ENCODE data around the gene SRI. TPM values are rescaled to one million over a fixed set of nuclear protein-coding genes. Genes with fewer than 3 reads are reported as not detected.
A peak's percentile ranks its signal among the peaks of the same experiment; 100 is the strongest.
"Not testable (repeated sequence)": the region's sequence is repeated elsewhere in the genome, so short reads cannot be mapped to it uniquely, and the experiment has no call there.

The SRI gene, protein sequence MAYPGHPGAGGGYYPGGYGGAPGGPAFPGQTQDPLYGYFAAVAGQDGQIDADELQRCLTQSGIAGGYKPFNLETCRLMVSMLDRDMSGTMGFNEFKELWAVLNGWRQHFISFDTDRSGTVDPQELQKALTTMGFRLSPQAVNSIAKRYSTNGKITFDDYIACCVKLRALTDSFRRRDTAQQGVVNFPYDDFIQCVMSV
- total RNA-seq, result 82.5 TPM
- long read RNA-seq, transcript SRI-201 (8 exons, 2,010 nt), result major isoform, 102 of 104 reads
- long read RNA-seq, partial matches to known transcripts, result 0 of 104 reads
- long read RNA-seq, other reads (novel, unspliced or antisense), result 2 of 104 reads

- DNase-seq (peak; percentile 93), ATAC-seq (ENCODE audit: poor library complexity) (peak; percentile 100)
- intact Hi-C loops (cut with DNase I), result no loop called here
Observed at GRCh38 chr7:88219781-88220747, at the start of gene SRI. Gene SRI, minus strand, starts transcription at chr7:88220038. Its CDS starts 12 bp downstream, at chr7:88220026.

DNA sequence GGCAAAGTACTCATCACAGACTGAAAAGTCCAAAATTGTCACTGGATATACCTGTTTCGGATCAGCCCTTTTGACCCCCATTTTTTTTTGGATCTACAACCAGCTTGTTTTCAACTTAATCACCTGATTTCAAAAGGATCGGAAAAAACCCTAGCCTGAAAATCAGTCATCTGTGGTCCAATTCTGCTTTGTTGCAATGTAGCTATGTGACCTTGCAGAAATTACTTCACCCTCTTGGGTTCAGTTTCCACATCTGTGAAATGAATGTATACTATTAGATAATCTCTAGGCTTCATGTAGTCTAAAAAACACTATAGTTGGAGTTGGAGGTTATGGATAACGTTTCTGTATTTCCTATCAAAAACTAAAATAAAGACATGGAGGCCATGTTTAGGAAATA lies 49.7 kb upstream of the SRI start:
- DNase-seq (no peak), ATAC-seq (ENCODE audit: poor library complexity) (no peak)
- intact Hi-C loops (cut with DNase I), result no loop called here

- ATAC-seq (ENCODE audit: poor library complexity) (peak; percentile 71), DNase-seq (no peak)
- intact Hi-C loops (cut with DNase I), result no loop called here
Observed at GRCh38 chr7:88268858-88269257, 49.0 kb upstream of the SRI start.

DNA sequence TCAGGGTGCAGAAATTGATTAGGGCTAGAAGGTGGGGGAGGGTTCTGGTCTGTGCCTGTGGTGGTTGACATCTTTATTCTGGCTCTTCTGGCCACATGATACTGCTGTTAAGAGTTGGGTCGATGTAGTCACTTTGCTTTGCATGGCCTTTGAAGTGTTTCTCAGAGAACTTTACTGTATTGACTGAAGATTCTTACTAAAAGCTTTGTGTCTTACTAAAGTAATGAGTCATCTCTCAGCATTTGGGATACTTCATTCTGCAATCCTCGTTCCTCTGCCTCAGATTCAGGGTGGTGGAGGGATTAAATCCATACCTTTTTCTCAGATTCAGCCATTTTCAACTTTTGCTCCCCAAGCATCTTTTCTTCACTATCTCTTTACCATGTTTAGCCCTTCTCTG lies 48.2 kb upstream of the SRI start:
- intact Hi-C loops (cut with DNase I), result no loop called here
- DNase-seq, result no peak
- ATAC-seq (ENCODE audit: poor library complexity), result no peak

DNA sequence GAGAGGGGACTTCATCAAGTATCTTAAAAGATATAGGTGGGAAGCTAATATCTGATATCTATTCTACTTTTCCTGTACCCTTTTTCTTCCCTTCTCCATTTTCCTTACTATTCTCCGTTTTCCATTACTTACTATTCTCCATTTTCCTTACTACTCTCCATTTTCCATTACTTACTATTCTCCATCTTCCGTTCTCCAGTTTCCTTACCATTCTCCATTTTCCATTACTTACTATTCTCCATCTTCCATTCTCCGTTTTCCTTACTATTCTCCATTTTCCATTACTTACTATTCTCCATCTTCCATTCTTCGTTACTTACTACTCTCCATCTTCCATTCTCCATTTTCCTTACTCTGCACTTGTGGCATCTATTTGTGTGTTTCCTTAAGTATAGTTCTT lies 47.6 kb upstream of the SRI start:
- DNase-seq (no peak), ATAC-seq (ENCODE audit: poor library complexity) (no peak)
- intact Hi-C loops (cut with DNase I), result no loop called here

DNA sequence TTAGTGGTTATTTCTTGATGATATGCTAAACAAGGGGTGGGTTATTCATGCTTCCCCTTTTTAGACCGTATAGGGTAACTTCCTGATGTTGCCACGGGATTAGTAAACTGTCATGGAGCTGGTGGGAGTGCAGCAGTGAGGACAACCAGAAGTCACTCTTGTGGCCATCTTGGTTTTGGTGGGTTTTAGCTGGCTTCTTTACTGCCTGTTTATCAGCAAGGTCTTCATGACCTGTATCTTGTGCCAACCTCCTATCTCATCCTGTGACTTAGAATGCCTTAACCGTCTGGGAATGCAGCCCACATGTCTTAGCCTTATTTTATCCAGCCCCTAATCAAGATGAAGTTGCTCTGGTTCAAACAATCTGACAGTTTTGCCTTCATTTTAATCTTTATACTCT lies 45.1 kb upstream of the SRI start:
- DNase-seq; intact Hi-C loops (cut with DNase I); ATAC-seq (ENCODE audit: poor library complexity): not testable (repeated sequence)

GRCh38 chr7:88262562-88262961 lies 42.7 kb upstream of the SRI start:
- DNase-seq (no peak), ATAC-seq (ENCODE audit: poor library complexity) (no peak)
- intact Hi-C loops (cut with DNase I), result no loop called here

DNA sequence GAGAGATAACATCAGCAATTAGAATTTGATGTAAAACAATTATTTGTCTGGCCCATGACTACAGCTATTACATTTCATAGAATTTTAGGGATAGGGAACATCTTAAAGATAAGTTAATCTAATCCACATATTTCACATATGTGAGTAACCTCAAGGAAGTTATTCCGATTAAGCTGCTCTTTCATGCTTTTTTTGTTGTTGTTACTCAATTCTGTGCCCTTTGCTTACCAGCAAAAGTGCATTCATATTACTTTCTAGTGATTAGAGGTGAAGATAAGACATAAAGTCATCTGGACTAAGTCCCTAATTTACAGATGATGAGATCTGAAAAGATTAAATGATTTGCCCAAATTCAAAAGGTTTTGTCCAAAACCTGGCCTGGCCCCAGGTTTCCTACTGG lies 40.9 kb upstream of the SRI start:
- ATAC-seq (ENCODE audit: poor library complexity) (no peak), DNase-seq (no peak)
- intact Hi-C loops (cut with DNase I), result no loop called here

DNA sequence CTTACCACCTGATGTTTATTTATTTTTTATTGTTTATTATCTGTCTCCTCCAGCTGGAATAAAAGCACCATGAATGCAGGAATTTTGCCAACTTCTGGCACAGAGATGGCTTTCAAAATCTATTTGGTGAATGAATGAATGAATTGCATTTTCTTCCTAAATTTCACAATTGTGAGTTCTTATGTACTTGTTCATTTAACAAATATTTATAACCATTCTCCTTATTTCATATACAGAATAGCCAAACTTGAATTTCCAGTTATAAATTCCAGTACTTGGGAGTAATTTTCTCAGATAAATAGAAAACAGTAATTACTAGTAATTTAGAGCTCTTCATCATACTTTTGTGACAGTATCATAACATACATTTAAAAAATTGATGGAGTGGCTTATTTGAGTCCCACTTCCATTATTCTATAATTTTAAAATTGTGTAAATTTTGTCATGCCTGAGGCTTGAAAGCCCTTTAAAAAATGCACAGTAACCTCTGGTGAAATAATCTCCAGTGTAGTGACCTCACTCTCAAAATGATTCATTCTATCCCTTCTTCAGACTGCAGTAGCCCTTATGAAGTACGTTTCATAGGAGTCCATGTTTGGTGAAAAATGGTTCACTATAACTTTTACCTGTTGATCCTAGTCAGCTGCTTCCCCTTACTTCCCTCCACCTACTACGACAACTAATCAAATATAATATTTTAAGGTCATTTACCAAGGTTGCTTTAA lies 40.0 kb upstream of the SRI start:
- no peak for ATAC-seq (ENCODE audit: poor library complexity)
- intact Hi-C loops (cut with DNase I), result no loop called here

DNA sequence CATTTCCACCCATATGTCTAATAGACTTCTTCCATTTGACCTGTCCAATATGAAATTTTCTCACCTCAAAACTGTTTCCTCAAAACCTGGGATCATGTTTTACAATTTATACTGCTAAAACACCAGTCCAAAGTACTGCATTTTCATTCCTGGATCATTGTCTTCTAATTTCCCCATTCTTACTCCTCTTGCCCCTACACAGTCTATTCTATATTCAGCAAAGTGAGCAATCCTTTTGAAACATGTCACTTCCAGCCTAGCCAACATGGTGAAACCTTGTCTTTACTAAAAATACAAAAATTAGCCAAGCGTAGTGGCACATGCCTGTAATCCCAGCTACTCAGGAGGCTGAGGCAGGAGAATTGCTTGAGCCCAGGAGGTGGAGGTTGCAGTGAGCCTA lies 38.5 kb upstream of the SRI start:
- DNase-seq; ATAC-seq (ENCODE audit: poor library complexity); intact Hi-C loops (cut with DNase I): not testable (repeated sequence)

More for the DNA sequence above, 40.0 kb upstream of the SRI start:
- no peak for DNase-seq

- DNase-seq (no peak), ATAC-seq (ENCODE audit: poor library complexity) (no peak)
- intact Hi-C loops (cut with DNase I), result no loop called here
Observed at GRCh38 chr7:88256906-88257305, 37.1 kb upstream of the SRI start.

- DNase-seq (no peak), ATAC-seq (ENCODE audit: poor library complexity) (no peak)
- intact Hi-C loops (cut with DNase I), result no loop called here
Observed at GRCh38 chr7:88254721-88255424, 35.0 kb upstream of the SRI start.

DNA sequence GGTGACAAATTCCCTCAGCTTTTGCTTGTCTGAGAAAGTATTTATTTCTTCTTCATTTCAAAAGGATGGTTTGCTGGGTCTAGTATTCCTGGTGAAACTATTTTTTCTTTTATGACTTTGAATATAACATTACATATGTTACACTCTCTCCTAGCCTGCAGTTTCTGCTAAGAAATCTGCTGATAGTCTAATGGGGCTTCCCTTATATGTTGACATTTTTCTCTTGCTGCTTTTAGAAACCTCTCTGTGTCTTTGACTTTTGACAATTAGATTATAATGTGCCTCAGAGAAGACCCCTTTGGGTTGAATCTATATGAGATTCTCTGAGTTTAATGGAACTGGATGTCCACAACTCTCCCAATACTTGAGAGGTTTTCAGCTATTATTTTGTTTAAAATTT lies 33.8 kb upstream of the SRI start:
- no peak for ATAC-seq (ENCODE audit: poor library complexity)
- intact Hi-C loops (cut with DNase I), result no loop called here
- no peak for DNase-seq

GRCh38 chr7:88244258-88244657 lies 24.4 kb upstream of the SRI start:
- DNase-seq, result no peak
- intact Hi-C loops (cut with DNase I), result no loop called here
- ATAC-seq (ENCODE audit: poor library complexity), result no peak

DNA sequence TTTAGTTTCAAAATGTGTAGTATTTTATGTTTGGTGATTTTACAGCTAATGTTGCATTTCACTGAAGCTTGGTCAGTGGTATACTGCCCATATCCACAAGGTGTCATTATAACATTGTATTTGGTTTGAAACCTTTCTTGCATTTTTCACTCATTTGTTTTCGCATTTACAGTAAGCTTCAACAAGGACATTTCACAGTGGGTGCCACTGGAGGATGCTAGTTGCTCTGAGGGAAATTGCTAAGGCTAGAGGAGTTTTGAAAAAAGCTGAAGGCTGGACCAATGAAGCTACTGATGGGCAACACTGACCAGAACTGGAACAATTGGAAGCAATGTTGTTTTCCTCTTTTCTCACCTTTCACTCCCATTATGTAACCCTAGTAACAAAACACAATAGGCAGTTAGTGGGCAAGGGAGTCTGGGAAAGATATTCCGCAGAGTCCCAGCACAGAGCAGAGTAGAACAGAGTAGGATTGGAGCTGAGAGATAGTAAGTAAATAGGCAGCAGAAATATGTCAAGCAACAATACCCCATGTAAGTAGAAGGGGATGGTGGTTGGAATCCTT lies 23.6 kb upstream of the SRI start:
- intact Hi-C loops (cut with DNase I), result loop anchor here (2.0 kb wide), 1 partner anchor 115 kb away; no protein-coding TSS in a partner anchor
- DNase-seq (no peak), ATAC-seq (ENCODE audit: poor library complexity) (peak; percentile 96)

- ATAC-seq (ENCODE audit: poor library complexity), result no peak
- intact Hi-C loops (cut with DNase I), result no loop called here
Observed at GRCh38 chr7:88239852-88240251, 20.0 kb upstream of the SRI start.

GRCh38 chr7:88233828-88234227 lies 14.0 kb upstream of the SRI start:
- ATAC-seq (ENCODE audit: poor library complexity), result no peak
- no peak for DNase-seq
- intact Hi-C loops (cut with DNase I), result no loop called here

More at GRCh38 chr7:88239852-88240251, 20.0 kb upstream of the SRI start:
- DNase-seq, result no peak

- intact Hi-C loops (cut with DNase I), result no loop called here
- no peak for DNase-seq
- no peak for ATAC-seq (ENCODE audit: poor library complexity)
Observed at GRCh38 chr7:88230646-88231045, 10.8 kb upstream of the SRI start.
